Astrocyte (in vitro differentiated cells and primary cell): ENCODE results near the gene PCBP3.

Experiments used
- CTCF ChIP-seq: IDR thresholded peaks from 2 replicates; pipeline ENCODE4 v1.5.1; 2011; ENCODE audit warnings: low read depth, mild to moderate bottlenecking, inconsistent platforms, low read length, moderate library complexity; ENCODE audit not compliant: insufficient read depth
- EZH2 ChIP-seq: IDR thresholded peaks from 2 replicates; pipeline ENCODE4 v1.6.1; 2012; ENCODE audit warnings: mild to moderate bottlenecking, low read length, inconsistent platforms; ENCODE audit not compliant: insufficient read depth

- no peak for TF ChIP-seq CTCF
- no peak for TF ChIP-seq EZH2
These were observed 233.1 kb downstream of the PCBP3 start for GRCh38 chr21:45876381-45877170.
